IMR-90 (cell line): ENCODE measurements around the gene CTNNA2. TPM values are rescaled to one million over a fixed set of nuclear protein-coding genes. Genes with fewer than 3 reads are reported as not detected.

ENCODE experiments used
- ATAC-seq: fragments of 200-7000 bp; cut with Tn5 transposase; 2 replicates; pipeline ENCODE4 v1.9.1; 2020; ENCODE audit warnings: low read depth, mild to moderate bottlenecking, moderate library complexity
- BruUV-seq: library from RNA; stranded (reverse); fragments of 400-500 nt; replicated peaks from 2 replicates; lab custom pipeline; 2021; lab: Mats Ljungman, UMichigan
- CTCF ChIA-PET: fragments of 300-600 bp; formaldehyde crosslinking; extraction: SDS; loops from one replicate; lab custom pipeline; 2021; ENCODE audit warnings: antibody characterized with exemption; lab: Yijun Ruan, JAX
- POLR2A ChIA-PET: fragments of 300-600 bp; sonication (Branson Sonifier 250); formaldehyde crosslinking; loops from one replicate; lab custom pipeline; 2022; ENCODE audit warnings: antibody characterized with exemption; ENCODE audit not compliant: unreplicated experiment; lab: Charles Lee
- DNase-seq: peaks from one replicate; pipeline ENCODE4 v3.0.0; 2013
- H2AFZ ChIP-seq: replicated peaks from 2 replicates; pipeline ENCODE3; 2013; ENCODE audit warnings: low read length, mild to moderate bottlenecking; ENCODE audit not compliant: poor library complexity
- H2AK5ac ChIP-seq: 2 replicates; pipeline ENCODE4 v1.6.1; 2013; ENCODE audit warnings: low read depth, low read length, inconsistent platforms
- H2AK9ac ChIP-seq: replicated peaks from 2 replicates; pipeline ENCODE3; 2013; ENCODE audit warnings: mild to moderate bottlenecking, low read depth, low read length, moderate library complexity; ENCODE audit not compliant: poor library complexity
- H2BK120ac ChIP-seq: 2 replicates; pipeline ENCODE4 v1.6.1; 2013; ENCODE audit warnings: low read depth, low read length, inconsistent platforms
- H2BK15ac ChIP-seq: 3 replicates; pipeline ENCODE4 v1.6.1; 2013; ENCODE audit warnings: low read depth, low read length, inconsistent platforms
- H2BK20ac ChIP-seq: 2 replicates; pipeline ENCODE4 v1.6.1; 2013; ENCODE audit warnings: low read depth, mild to moderate bottlenecking, inconsistent platforms, low read length, moderate library complexity
- H2BK5ac ChIP-seq: 2 replicates; pipeline ENCODE4 v1.6.1; 2013; ENCODE audit warnings: mild to moderate bottlenecking, low read depth, low read length, inconsistent platforms; ENCODE audit not compliant: poor library complexity, severe bottlenecking
- H3K14ac ChIP-seq: replicated peaks from 2 replicates; pipeline ENCODE4 v1.6.1; 2013; ENCODE audit warnings: low read depth, low read length, inconsistent platforms
- H3K18ac ChIP-seq: 2 replicates; pipeline ENCODE4 v1.6.1; 2013; ENCODE audit warnings: low read depth, low read length, control low read depth
- H3K23ac ChIP-seq: 2 replicates; pipeline ENCODE4 v1.6.1; 2013; ENCODE audit warnings: low read depth, low read length, inconsistent platforms
- H3K27ac ChIP-seq: 2 replicates; pipeline ENCODE4 v1.5.1; 2013; ENCODE audit warnings: mild to moderate bottlenecking, control low read depth, low read length; ENCODE audit not compliant: insufficient read depth
- H3K27me3 ChIP-seq: 2 replicates; pipeline ENCODE4 v1.6.1; 2013; ENCODE audit warnings: low read length; ENCODE audit not compliant: control insufficient read depth, insufficient read depth
- H3K36me3 ChIP-seq: 2 replicates; pipeline ENCODE4 v1.6.1; 2013; ENCODE audit warnings: low read length, mixed read lengths; ENCODE audit not compliant: control insufficient read depth, insufficient read depth
- H3K4ac ChIP-seq: 2 replicates; pipeline ENCODE4 v1.6.1; 2013; ENCODE audit warnings: low read depth, low read length, inconsistent platforms
- H3K4me1 ChIP-seq: 2 replicates; pipeline ENCODE4 v1.6.1; 2013; ENCODE audit warnings: low read length, mixed read lengths; ENCODE audit not compliant: control insufficient read depth, insufficient read depth
- H3K4me2 ChIP-seq: 2 replicates; pipeline ENCODE4 v1.6.1; 2013; ENCODE audit warnings: low read depth, mild to moderate bottlenecking, control low read depth, low read length, moderate library complexity
- H3K4me3 ChIP-seq: 2 replicates; pipeline ENCODE4 v1.5.1; 2013; ENCODE audit warnings: low read depth, mild to moderate bottlenecking, control low read depth, low read length, moderate library complexity; ENCODE audit not compliant: insufficient read depth
- H3K56ac ChIP-seq: 2 replicates; pipeline ENCODE4 v1.6.1; 2013; ENCODE audit warnings: low read length, inconsistent platforms; ENCODE audit not compliant: insufficient read depth; ENCODE audit errors: extremely low read depth
- H3K79me1 ChIP-seq, 2 experiments: 2 replicates each; pipeline ENCODE4 v1.6.1; 2013; ENCODE audit warnings: low read length in 2 of 2, inconsistent platforms in 1 of 2, low read depth in 1 of 2
- H3K9ac ChIP-seq: 2 replicates; pipeline ENCODE4 v1.6.1; 2013; ENCODE audit warnings: low read depth, low read length, control low read depth
- H3K9me1 ChIP-seq: 2 replicates; pipeline ENCODE4 v1.6.1; 2013; ENCODE audit warnings: low read length, inconsistent platforms; ENCODE audit not compliant: insufficient read depth
- H3K9me3 ChIP-seq: 2 replicates; pipeline ENCODE4 v1.6.1; 2013; ENCODE audit warnings: low read length; ENCODE audit not compliant: control insufficient read depth, insufficient read depth
- H4K20me1 ChIP-seq: 2 replicates; pipeline ENCODE4 v1.6.1; 2013; ENCODE audit warnings: low read length, inconsistent platforms; ENCODE audit not compliant: insufficient read depth
- H4K5ac ChIP-seq: 2 replicates; pipeline ENCODE4 v1.6.1; 2013; ENCODE audit warnings: mild to moderate bottlenecking, low read depth, low read length, control low read depth
- H4K8ac ChIP-seq, 2 experiments: 2 replicates each; pipeline ENCODE4 v1.6.1; 2013; ENCODE audit warnings: low read depth in 2 of 2, low read length in 2 of 2, control low read depth in 1 of 2, inconsistent platforms in 1 of 2
- H4K91ac ChIP-seq: 2 replicates; pipeline ENCODE4 v1.6.1; 2013; ENCODE audit warnings: low read depth, low read length, inconsistent platforms; ENCODE audit not compliant: insufficient read depth
- BHLHE40 ChIP-seq: fragments of 150-350 bp; IDR thresholded peaks from 2 replicates; pipeline ENCODE4 v1.6.1; 2016; ENCODE audit warnings: mild to moderate bottlenecking, low read depth, low read length
- CEBPB ChIP-seq: IDR thresholded peaks from 2 replicates; pipeline ENCODE4 v1.6.1; 2012; ENCODE audit warnings: low read depth, low read length, improper control_type of control experiment
- CHD1 ChIP-seq: IDR thresholded peaks from 2 replicates; pipeline ENCODE4 v1.6.1; 2012; ENCODE audit warnings: low read depth, low read length, improper control_type of control experiment
- CTCF ChIP-seq: conservative IDR thresholded peaks from 2 replicates; pipeline ENCODE4 v1.5.1; 2012; ENCODE audit warnings: mild to moderate bottlenecking, low read depth, low read length, improper control_type of control experiment
- ELK1 ChIP-seq: fragments of 150-350 bp; IDR thresholded peaks from 2 replicates; pipeline ENCODE4 v1.6.1; 2016; ENCODE audit warnings: low read depth, mild to moderate bottlenecking, low read length, moderate library complexity, borderline replicate concordance
- FOS ChIP-seq: fragments of 150-350 bp; IDR thresholded peaks from 2 replicates; pipeline ENCODE4 v1.6.1; 2016; ENCODE audit warnings: low read depth, low read length
- MAFK ChIP-seq: IDR thresholded peaks from 2 replicates; pipeline ENCODE4 v1.6.1; 2012; ENCODE audit warnings: low read depth, low read length, improper control_type of control experiment
- MAZ ChIP-seq: IDR thresholded peaks from 2 replicates; pipeline ENCODE4 v1.6.1; 2012; ENCODE audit warnings: low read depth, mild to moderate bottlenecking, low read length, improper control_type of control experiment, moderate library complexity, borderline replicate concordance
- MXI1 ChIP-seq: IDR thresholded peaks from 2 replicates; pipeline ENCODE4 v1.6.1; 2012; ENCODE audit warnings: low read depth, mild to moderate bottlenecking, low read length, moderate library complexity, borderline replicate concordance
- NFE2L2 ChIP-seq: fragments of 150-350 bp; IDR thresholded peaks from 2 replicates; pipeline ENCODE4 v1.6.1; 2016; ENCODE audit warnings: low read depth, mild to moderate bottlenecking, low read length
- POLR2A ChIP-seq: IDR thresholded peaks from 2 replicates; pipeline ENCODE4 v1.6.1; 2012; ENCODE audit warnings: mild to moderate bottlenecking, low read depth, low read length
- RAD21 ChIP-seq: IDR thresholded peaks from 2 replicates; pipeline ENCODE4 v1.6.1; 2012; ENCODE audit warnings: low read length, improper control_type of control experiment
- RCOR1 ChIP-seq: IDR thresholded peaks from 2 replicates; pipeline ENCODE4 v1.6.1; 2012; ENCODE audit warnings: mild to moderate bottlenecking, low read length, improper control_type of control experiment; ENCODE audit not compliant: insufficient replicate concordance
- RFX5 ChIP-seq: IDR thresholded peaks from 2 replicates; pipeline ENCODE4 v1.8.0; 2012; ENCODE audit warnings: low read depth, mild to moderate bottlenecking, low read length, moderate library complexity
- SMC3 ChIP-seq: fragments of 150-350 bp; IDR thresholded peaks from 2 replicates; pipeline ENCODE4 v1.6.1; 2016; ENCODE audit warnings: low read depth, mild to moderate bottlenecking, antibody characterized with exemption, low read length, moderate library complexity
- USF2 ChIP-seq: fragments of 150-350 bp; IDR thresholded peaks from 2 replicates; pipeline ENCODE4 v1.6.1; 2017; ENCODE audit warnings: mild to moderate bottlenecking, antibody characterized with exemption, low read length, low read depth
- WGBS, 2 experiments: methylation state at CpG; one replicate each; pipeline versions ENCODE4 v1.1.5 to v1.1.7; 2013; ENCODE audit warnings: missing lambda C conversion rate in 2 of 2; ENCODE audit not compliant: insufficient read length in 1 of 2; ENCODE audit errors: extremely low coverage in 2 of 2; 5-methylcytosine and 5-hydroxymethylcytosine counted together
- dilution Hi-C: fragments of 300-500 bp; cut with HindIII; formaldehyde crosslinking; loops from one replicate; pipeline ENCODE4 v1.14.3; 2018; ENCODE audit warnings: low sequenced_read_pairs; ENCODE audit not compliant: unreplicated experiment
- in situ Hi-C: fragments of 300-500 bp; cut with MboI; formaldehyde crosslinking; loops from 3 replicates; pipeline ENCODE4 v1.14.3; 2019; ENCODE audit warnings: low sequenced_read_pairs, inconsistent platforms, mixed read lengths
- intact Hi-C: fragments of 100-400 bp; cut with micrococcal nuclease; formaldehyde crosslinking; loops from 2 replicates; pipeline ENCODE4 v1.10.0; 2022
- polyA plus RNA-seq, 3 experiments: library from polyadenylated mRNA; depleted of rRNA; stranded (reverse); fragments of >200 nt; gene quantifications; 2 replicates each; pipeline ENCODE4 v1.2.3, GENCODE V29; 2012; ENCODE audit warnings: low replicate concordance in 1 of 3
- total RNA-seq: library from RNA; depleted of rRNA; stranded (reverse); fragments of >200 nt; gene quantifications from 2 replicates; pipeline ENCODE4 v1.2.3, GENCODE V29; 2012

The CTNNA2 gene
- total and polyA plus RNA-seq, 2 of the 4 experiments (the other 2 are of a cell fraction), result not detected

- ChIA-PET CTCF (interaction anchor here (1.4 kb wide), 1 partner anchor 50 kb away, joined by 3 read pairs; no protein-coding TSS in a partner anchor), POLR2A (no interaction called here)
- Histone ChIP-seq H2AFZ (no peak overlapping the region), H2BK5ac (no peak overlapping the region), H3K9ac (no peak overlapping the region), H3K4me2 (no peak overlapping the region), H3K4me3 (no peak overlapping the region), H2BK20ac (peak overlapping the region; percentile 8; the same call in 1 of the 2 replicates), H3K14ac (no peak overlapping the region), H4K8ac (no peak overlapping the region), H3K18ac (no peak overlapping the region), H3K27me3 (no peaks in the 10 kb centered on the region), H3K4me1 (peaks cover 6% of the 10 kb centered on the region), H2BK120ac (no peak overlapping the region), H3K27ac (no peak overlapping the region), H3K9me3 (no peaks in the 10 kb centered on the region), H3K56ac (no peak overlapping the region), H3K9me1 (no peaks in the 10 kb centered on the region), H4K20me1 (no peaks in the 10 kb centered on the region), H4K91ac (no peak overlapping the region), H4K5ac (no peak overlapping the region), H2AK5ac (no peak overlapping the region), H3K4ac (no peak overlapping the region), H3K23ac (no peak overlapping the region), H3K36me3 (no peaks in the 10 kb centered on the region), H2AK9ac (no peak overlapping the region), H2BK15ac (no peak overlapping the region), H3K79me1 (no peaks in the 10 kb centered on the region)
- dilution Hi-C loops (no loop called here), intact Hi-C loops (no loop called here), in situ Hi-C loops (no loop called here)
- DNase-seq (no peak), ATAC-seq (no peak)
- BruUV-seq, result no TSS peak
- WGBS, 2 experiments, result 80% methylated on average over 1 of the region's 3 CpGs; no CpG with 5 or more reads in 1 of the 2 experiments
- TF ChIP-seq BHLHE40 (no peak), NFE2L2 (no peak), MXI1 (no peak), CHD1 (no peak), FOS (no peak), RFX5 (no peak), MAZ (no peak), RAD21 (no peak), SMC3 (no peak), MAFK (no peak), USF2 (no peak), ELK1 (no peak), RCOR1 (no peak), CEBPB (no peak), POLR2A (no peak), CTCF (no peak)
Measured at GRCh38 chr2:79993144-79993543, 480.3 kb downstream of the CTNNA2 start.
